AML-193 (cell line): ENCODE data around the gene PTCD2.
A peak's percentile ranks its signal among the peaks of the same experiment; 100 is the strongest.
"Not testable (repeated sequence)": the region's sequence is repeated elsewhere in the genome, so short reads cannot be mapped to it uniquely, and the experiment has no call there.

Experiments
- DNase-seq, 2 experiments: peaks; one replicate each; lab custom pipeline; 2025; lab: John Stamatoyannopoulos, UW

The PTCD2 gene

GRCh38 chr5:72296256-72296655, 23.9 kb upstream of the PTCD2 start:
- no peak for DNase-seq

GRCh38 chr5:72298136-72298535, 22.0 kb upstream of the PTCD2 start:
- not testable (repeated sequence) for DNase-seq

GRCh38 chr5:72298711-72299110, 21.5 kb upstream of the PTCD2 start:
- no peak for DNase-seq

- DNase-seq = no peak
These were observed 19.4 kb upstream of the PTCD2 start for GRCh38 chr5:72300590-72301339.

GRCh38 chr5:72301557-72301956, 18.6 kb upstream of the PTCD2 start:
- DNase-seq = no peak

- no peak for DNase-seq
These were observed 18.0 kb upstream of the PTCD2 start for GRCh38 chr5:72302171-72302570.

- DNase-seq = no peak
These were observed 14.7 kb upstream of the PTCD2 start for GRCh38 chr5:72305194-72306142.

GRCh38 chr5:72307573-72307967, 12.6 kb upstream of the PTCD2 start:
- DNase-seq = no peak

GRCh38 chr5:72307968-72308852, 12.0 kb upstream of the PTCD2 start:
- DNase-seq = peak; percentile 83 to 91

- DNase-seq = no peak
These were observed 11.4 kb upstream of the PTCD2 start for GRCh38 chr5:72308853-72309191.

GRCh38 chr5:72313141-72313540, 7.0 kb upstream of the PTCD2 start:
- DNase-seq = no peak

- DNase-seq = peak; percentile 18 to 26
These were observed 5.5 kb upstream of the PTCD2 start for GRCh38 chr5:72314571-72315172.

- not testable (repeated sequence) for DNase-seq
These were observed 668 bp upstream of the PTCD2 start for GRCh38 chr5:72319435-72319975.

- no peak for DNase-seq
These were observed 4.1 kb downstream of the PTCD2 start for GRCh38 chr5:72324189-72324825.

GRCh38 chr5:72325566-72326305, 5.6 kb downstream of the PTCD2 start:
- DNase-seq = no peak

- DNase-seq = no peak
These were observed 6.1 kb downstream of the PTCD2 start for GRCh38 chr5:72326306-72326649.

GRCh38 chr5:72328172-72328571, 8.0 kb downstream of the PTCD2 start:
- no peak for DNase-seq

GRCh38 chr5:72330712-72331111, 10.5 kb downstream of the PTCD2 start:
- no peak for DNase-seq

GRCh38 chr5:72337159-72337558, 17.0 kb downstream of the PTCD2 start:
- no peak for DNase-seq

GRCh38 chr5:72338689-72339209, 18.6 kb downstream of the PTCD2 start:
- DNase-seq = no peak
